NT2/D1 (cell line): ENCODE results near the gene C1orf159.

Experiments used
- DNase-seq: peaks from one replicate; pipeline ENCODE4 v3.0.0-alpha.2; 2011; ENCODE audit warnings: low read depth, low spot score
- H3K27me3 ChIP-seq: 2 replicates; pipeline ENCODE4 v1.6.0; 2011; ENCODE audit warnings: mild to moderate bottlenecking; ENCODE audit not compliant: insufficient read length, insufficient read depth
- H3K36me3 ChIP-seq: 2 replicates; pipeline ENCODE4 v1.6.1; 2011; ENCODE audit warnings: mild to moderate bottlenecking, low read length, mixed read lengths; ENCODE audit not compliant: insufficient read depth, insufficient read length
- H3K4me1 ChIP-seq: 2 replicates; pipeline ENCODE4 v1.5.1; 2011; ENCODE audit not compliant: insufficient read depth, insufficient read length
- H3K4me3 ChIP-seq: 2 replicates; pipeline ENCODE4 v1.5.1; 2011; ENCODE audit warnings: low read depth; ENCODE audit not compliant: insufficient read length
- H3K9ac ChIP-seq: 2 replicates; pipeline ENCODE4 v1.6.0; 2011; ENCODE audit warnings: low read depth; ENCODE audit not compliant: insufficient read length
- H3K9me3 ChIP-seq: 2 replicates; pipeline ENCODE4 v1.5.1; 2011; ENCODE audit warnings: mild to moderate bottlenecking, low read length; ENCODE audit not compliant: insufficient read depth
- SUZ12 ChIP-seq: IDR thresholded peaks from 2 replicates; pipeline ENCODE4 v1.6.1; 2011; ENCODE audit not compliant: insufficient read length, insufficient read depth; ENCODE audit errors: extremely low read depth
- YY1 ChIP-seq: IDR thresholded peaks from 2 replicates; pipeline ENCODE4 v1.6.1; 2011; ENCODE audit not compliant: insufficient read length, insufficient read depth
- ZNF274 ChIP-seq: IDR thresholded peaks from 2 replicates; pipeline ENCODE4 v1.6.1; 2011; ENCODE audit warnings: mild to moderate bottlenecking, low read depth, low read length

Gene C1orf159

GRCh38 chr1:1129381-1129821, 13.5 kb upstream of the C1orf159 start:
- H3K9ac ChIP-seq: no peak overlapping the region
- peaks cover 4% of the 10 kb centered on the region for H3K4me1 ChIP-seq
- H3K9me3 ChIP-seq: no peaks in the 10 kb centered on the region
- H3K36me3 ChIP-seq: no peaks in the 10 kb centered on the region
- DNase-seq: no peak
- no peak overlapping the region for H3K4me3 ChIP-seq
- H3K27me3 ChIP-seq: no peaks in the 10 kb centered on the region
- TF ChIP-seq SUZ12 (no peak), ZNF274 (no peak), YY1 (no peak)

GRCh38 chr1:1128454-1129139, 12.7 kb upstream of the C1orf159 start:
- no peaks in the 10 kb centered on the region for H3K9me3 ChIP-seq
- no peak overlapping the region for H3K9ac ChIP-seq
- peaks cover 2% of the 10 kb centered on the region for H3K27me3 ChIP-seq
- TF ChIP-seq SUZ12 (no peak), ZNF274 (no peak), YY1 (no peak)
- no peak overlapping the region for H3K4me3 ChIP-seq
- no peaks in the 10 kb centered on the region for H3K36me3 ChIP-seq
- peaks cover 4% of the 10 kb centered on the region for H3K4me1 ChIP-seq
- no peak for DNase-seq

- H3K27me3 ChIP-seq: peaks cover 2% of the 10 kb centered on the region
- H3K36me3 ChIP-seq: no peaks in the 10 kb centered on the region
- no peak for DNase-seq
- no peaks in the 10 kb centered on the region for H3K9me3 ChIP-seq
- H3K9ac ChIP-seq: no peak overlapping the region
- TF ChIP-seq ZNF274 (no peak), YY1 (no peak), SUZ12 (no peak)
- H3K4me3 ChIP-seq: no peak overlapping the region
- peaks cover 7% of the 10 kb centered on the region for H3K4me1 ChIP-seq
Observed at GRCh38 chr1:1127551-1128451, 11.9 kb upstream of the C1orf159 start.

GRCh38 chr1:1125945-1126344, 10.1 kb upstream of the C1orf159 start:
- H3K9me3 ChIP-seq: no peaks in the 10 kb centered on the region
- peaks cover 14% of the 10 kb centered on the region for H3K4me1 ChIP-seq
- DNase-seq: no peak
- H3K4me3 ChIP-seq: no peak overlapping the region
- no peak for TF ChIP-seq YY1
- TF ChIP-seq SUZ12: no peak
- no peak for TF ChIP-seq ZNF274
- no peak overlapping the region for H3K9ac ChIP-seq
- H3K36me3 ChIP-seq: no peaks in the 10 kb centered on the region
- peaks cover 2% of the 10 kb centered on the region for H3K27me3 ChIP-seq

GRCh38 chr1:1124786-1125642, 9.1 kb upstream of the C1orf159 start:
- DNase-seq: no peak
- Histone ChIP-seq H3K4me3 (no peak overlapping the region), H3K4me1 (peaks cover 14% of the 10 kb centered on the region), H3K9me3 (no peaks in the 10 kb centered on the region), H3K36me3 (no peaks in the 10 kb centered on the region), H3K9ac (no peak overlapping the region), H3K27me3 (peaks cover 2% of the 10 kb centered on the region)
- no peak for TF ChIP-seq YY1
- TF ChIP-seq ZNF274: no peak
- no peak for TF ChIP-seq SUZ12

- Histone ChIP-seq H3K36me3 (no peaks in the 10 kb centered on the region), H3K9ac (no peak overlapping the region), H3K9me3 (no peaks in the 10 kb centered on the region), H3K4me1 (peaks cover 14% of the 10 kb centered on the region), H3K27me3 (peaks cover 2% of the 10 kb centered on the region), H3K4me3 (no peak overlapping the region)
- no peak for TF ChIP-seq SUZ12
- no peak for TF ChIP-seq ZNF274
- no peak for TF ChIP-seq YY1
- no peak for DNase-seq
Observed at GRCh38 chr1:1124508-1124785, 8.6 kb upstream of the C1orf159 start.
